ENCODE results near the gene SAMD3. TPM values are rescaled to one million over a fixed set of nuclear protein-coding genes. Genes with fewer than 3 reads are reported as not detected.

SAMD3 gene
- total and polyA plus RNA-seq, 2 of the 8 experiments (the other 6 are each of a cell fraction or from before 2014, with no cell fraction given) = 1.8 to 1.9 TPM

DNA sequence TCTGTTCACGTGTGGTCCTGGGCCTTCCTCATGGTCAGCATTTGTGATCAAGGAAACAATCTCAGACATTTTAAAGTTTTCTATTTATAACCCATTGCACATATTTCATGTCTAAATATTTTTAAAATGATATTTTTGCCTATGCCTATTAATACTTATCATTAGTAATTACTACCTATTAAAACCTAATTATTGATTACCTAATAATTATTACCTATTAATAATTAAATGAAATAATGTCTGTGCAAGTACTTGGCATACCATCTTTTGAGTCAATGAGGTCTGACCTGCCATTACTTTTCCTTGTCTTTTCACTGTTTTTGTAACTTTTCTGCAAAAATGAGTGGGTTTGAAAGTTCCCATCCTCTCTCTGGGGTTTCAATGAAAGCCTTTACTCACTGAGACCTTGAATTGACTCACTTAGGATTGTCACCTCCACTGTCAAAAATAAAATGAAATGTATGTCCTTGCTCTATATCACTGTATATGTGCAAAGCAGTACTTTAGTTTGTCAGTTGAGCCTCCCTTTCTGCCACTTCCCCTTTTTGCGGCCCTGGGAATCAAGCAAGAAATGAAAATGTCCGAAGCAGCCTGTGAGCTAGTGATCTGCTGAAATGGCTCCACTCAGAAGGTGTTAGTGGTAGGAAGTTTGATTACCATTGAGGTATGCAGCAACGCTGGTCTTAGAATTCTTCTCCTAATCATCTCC, 116.6 kb downstream of the SAMD3 start:
- no peak for FAIRE-seq
- Histone ChIP-seq H3K4me2 (ENCODE audit: insufficient read depth in 1 of 2, low read depth in 2 of 2, low read length in 2 of 2) (no peak overlapping the region), H4K8ac (ENCODE audit: extremely low read depth, insufficient read depth, low read length) (no peak overlapping the region), H3K4ac (replicated peaks; ENCODE audit: insufficient read length, low read depth, low read length) (no peak overlapping the region), H3K14ac (ENCODE audit: insufficient read length) (no peak overlapping the region), H4K20me1 (replicated peaks in 1 of 2; ENCODE audit: control insufficient read depth in 1 of 2, insufficient read depth in 2 of 2, low read length in 2 of 2) (no peaks in the 10 kb centered on the region), H2BK12ac (ENCODE audit: low read depth, low read length) (no peak overlapping the region), H3K4me1 (replicated peaks in 1 of 4; ENCODE audit: control insufficient read depth in 3 of 4, insufficient read depth in 4 of 4, low read length in 3 of 4) (no peaks in the 10 kb centered on the region), H3K4me3 (ENCODE audit: extremely low read depth in 1 of 4, insufficient read depth in 2 of 4, low read depth in 3 of 4, low read length in 4 of 4) (no peak overlapping the region), H2AFZ (ENCODE audit: low read length) (no peak overlapping the region), H3K79me1 (ENCODE audit: low read depth, low read length) (no peaks in the 10 kb centered on the region), H2BK120ac (replicated peaks; ENCODE audit: low read depth, low read length) (no peak overlapping the region), H3K23me2 (ENCODE audit: low read depth, low read length) (no peaks in the 10 kb centered on the region), H2BK15ac (ENCODE audit: low read length) (no peak overlapping the region), H3K18ac (ENCODE audit: extremely low read depth, low read length) (no peak overlapping the region), H3K36me3 (ENCODE audit: control insufficient read depth in 2 of 4, insufficient read depth in 4 of 4, low read length in 3 of 4) (no peaks in the 10 kb centered on the region), H3K27ac (ENCODE audit: low read depth, low read length) (no peak overlapping the region), H3K27me3 (replicated peaks in 1 of 4; ENCODE audit: control insufficient read depth in 3 of 4, extremely low read depth in 1 of 4, insufficient read depth in 3 of 4, low read length in 3 of 4) (no peaks in the 10 kb centered on the region), H4K5ac (ENCODE audit: insufficient read length, low read depth, low read length) (no peak overlapping the region), H3K9me3 (ENCODE audit: insufficient read depth in 2 of 2, low read depth in 1 of 2, low read length in 1 of 2) (no peaks in the 10 kb centered on the region), H2AK5ac (ENCODE audit: low read depth, low read length) (no peak overlapping the region), H3K79me2 (ENCODE audit: control insufficient read depth in 1 of 2, insufficient read depth in 2 of 2, low read length in 2 of 2) (no peaks in the 10 kb centered on the region), H3K9ac (replicated peaks in 1 of 4; ENCODE audit: extremely low read depth in 1 of 4, low read depth in 3 of 4, low read length in 3 of 4) (no peak overlapping the region), H2BK20ac (ENCODE audit: low read length) (no peak overlapping the region), H2BK5ac (ENCODE audit: low read depth, low read length) (no peak overlapping the region), H3K56ac (replicated peaks; ENCODE audit: insufficient read length, low read depth, low read length) (no peak overlapping the region), H4K91ac (replicated peaks; ENCODE audit: insufficient read length, low read length) (no peak overlapping the region), H3K23ac (ENCODE audit: insufficient read length) (no peak overlapping the region)
- CTCF ChIA-PET (ENCODE audit: partially characterized antibody) = no interaction called here
- TF ChIP-seq GTF2F1 (IDR thresholded peaks at IDR 0.05; ENCODE audit: borderline replicate concordance, low read depth, low read length) = no peak
- TF ChIP-seq, protein P1, sequence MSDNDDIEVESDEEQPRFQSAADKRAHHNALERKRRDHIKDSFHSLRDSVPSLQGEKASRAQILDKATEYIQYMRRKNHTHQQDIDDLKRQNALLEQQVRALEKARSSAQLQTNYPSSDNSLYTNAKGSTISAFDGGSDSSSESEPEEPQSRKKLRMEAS (IDR thresholded peaks at IDR 0.05) = no peak
- TF ChIP-seq, protein P2, sequence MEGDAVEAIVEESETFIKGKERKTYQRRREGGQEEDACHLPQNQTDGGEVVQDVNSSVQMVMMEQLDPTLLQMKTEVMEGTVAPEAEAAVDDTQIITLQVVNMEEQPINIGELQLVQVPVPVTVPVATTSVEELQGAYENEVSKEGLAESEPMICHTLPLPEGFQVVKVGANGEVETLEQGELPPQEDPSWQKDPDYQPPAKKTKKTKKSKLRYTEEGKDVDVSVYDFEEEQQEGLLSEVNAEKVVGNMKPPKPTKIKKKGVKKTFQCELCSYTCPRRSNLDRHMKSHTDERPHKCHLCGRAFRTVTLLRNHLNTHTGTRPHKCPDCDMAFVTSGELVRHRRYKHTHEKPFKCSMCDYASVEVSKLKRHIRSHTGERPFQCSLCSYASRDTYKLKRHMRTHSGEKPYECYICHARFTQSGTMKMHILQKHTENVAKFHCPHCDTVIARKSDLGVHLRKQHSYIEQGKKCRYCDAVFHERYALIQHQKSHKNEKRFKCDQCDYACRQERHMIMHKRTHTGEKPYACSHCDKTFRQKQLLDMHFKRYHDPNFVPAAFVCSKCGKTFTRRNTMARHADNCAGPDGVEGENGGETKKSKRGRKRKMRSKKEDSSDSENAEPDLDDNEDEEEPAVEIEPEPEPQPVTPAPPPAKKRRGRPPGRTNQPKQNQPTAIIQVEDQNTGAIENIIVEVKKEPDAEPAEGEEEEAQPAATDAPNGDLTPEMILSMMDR (IDR thresholded peaks at IDR 0.05; ENCODE audit: control extremely low read depth in 1 of 3, insufficient read depth in 1 of 3, low read depth in 1 of 3, low read length in 3 of 3) = no peak
- POLR2A ChIA-PET (ENCODE audit: partially characterized antibody) = no interaction called here
- no peak for DNase-seq (ENCODE audit: low read depth in 1 of 2, low spot score in 2 of 2)
- 92% methylated on average over 4 of the region's 4 CpGs; no CpG with 5 or more reads in 1 of the 2 experiments for WGBS, 2 experiments (ENCODE audit: extremely low coverage in 1 of 2, insufficient coverage in 1 of 2, insufficient read length in 1 of 2, insufficient replicate concordance in 2 of 2, low coverage in 1 of 2, low lambda C conversion rate in 2 of 2, missing lambda C conversion rate in 1 of 2)

All from H1 (cell line).